NCI-H146 treated with DMSO at 0.1 percent for 48 hours (cell line): ENCODE data around the gene ULK4.

Source experiments
- DNase-seq: peaks from one replicate; lab custom pipeline; 2025; ENCODE audit not compliant: unreplicated experiment; lab: John Stamatoyannopoulos, UW

The ULK4 gene

GRCh38 chr3:41202834-41203345 lies 759.0 kb downstream of the ULK4 start:
- no peak for DNase-seq

DNA sequence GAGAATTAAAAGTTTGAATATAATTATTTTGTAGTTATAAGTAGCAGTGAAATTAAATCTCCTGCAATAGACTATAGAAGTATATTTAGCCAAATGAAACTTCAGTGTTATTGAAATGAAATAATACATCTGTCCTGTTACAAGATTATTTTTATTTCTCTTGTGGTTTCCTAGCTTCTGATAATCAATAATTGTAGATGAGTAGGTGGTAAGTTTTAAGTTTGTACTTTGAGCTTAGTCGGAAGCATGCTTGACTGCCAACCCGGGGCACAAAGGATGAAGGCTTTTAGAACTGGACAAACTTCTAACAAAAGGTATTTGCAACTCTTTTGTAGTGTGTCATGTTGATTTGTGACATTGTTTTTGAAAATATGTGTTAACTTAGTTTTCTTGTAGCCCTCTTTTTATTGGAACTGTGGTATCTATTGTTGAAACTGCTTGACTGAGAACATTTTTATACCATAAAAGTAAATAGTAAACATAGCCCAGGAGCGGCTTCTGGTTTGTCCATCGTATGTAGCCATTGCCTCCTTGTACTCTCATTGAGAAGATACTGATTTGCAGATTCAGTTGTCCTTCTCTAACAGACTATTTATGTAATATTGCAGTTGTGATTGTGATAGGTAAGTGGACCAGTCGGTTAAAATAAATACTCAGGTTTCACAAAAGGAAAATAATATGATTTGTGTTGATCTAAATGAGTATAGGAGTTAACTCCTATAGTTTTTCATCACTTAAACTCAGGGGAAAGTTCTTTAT lies 759.6 kb downstream of the ULK4 start:
- DNase-seq = no peak

DNA sequence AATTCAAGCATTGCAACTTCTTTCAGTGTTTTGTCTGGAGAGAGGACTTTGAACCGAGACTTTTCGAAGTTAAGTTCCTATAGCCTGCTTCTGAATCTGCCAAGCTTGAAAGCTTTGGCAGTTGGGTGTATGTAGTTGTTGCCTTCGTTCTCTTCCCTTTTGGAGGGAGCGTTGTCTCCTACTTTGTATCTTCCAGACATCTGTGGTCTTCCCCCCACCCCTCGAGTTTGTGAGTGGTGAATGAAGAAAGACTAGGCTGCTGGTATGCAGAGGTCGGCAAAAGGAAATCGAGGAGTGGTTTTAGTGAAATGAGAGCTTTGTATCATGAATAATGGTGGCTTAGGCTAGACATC lies 761.3 kb downstream of the ULK4 start:
- DNase-seq = no peak

DNA sequence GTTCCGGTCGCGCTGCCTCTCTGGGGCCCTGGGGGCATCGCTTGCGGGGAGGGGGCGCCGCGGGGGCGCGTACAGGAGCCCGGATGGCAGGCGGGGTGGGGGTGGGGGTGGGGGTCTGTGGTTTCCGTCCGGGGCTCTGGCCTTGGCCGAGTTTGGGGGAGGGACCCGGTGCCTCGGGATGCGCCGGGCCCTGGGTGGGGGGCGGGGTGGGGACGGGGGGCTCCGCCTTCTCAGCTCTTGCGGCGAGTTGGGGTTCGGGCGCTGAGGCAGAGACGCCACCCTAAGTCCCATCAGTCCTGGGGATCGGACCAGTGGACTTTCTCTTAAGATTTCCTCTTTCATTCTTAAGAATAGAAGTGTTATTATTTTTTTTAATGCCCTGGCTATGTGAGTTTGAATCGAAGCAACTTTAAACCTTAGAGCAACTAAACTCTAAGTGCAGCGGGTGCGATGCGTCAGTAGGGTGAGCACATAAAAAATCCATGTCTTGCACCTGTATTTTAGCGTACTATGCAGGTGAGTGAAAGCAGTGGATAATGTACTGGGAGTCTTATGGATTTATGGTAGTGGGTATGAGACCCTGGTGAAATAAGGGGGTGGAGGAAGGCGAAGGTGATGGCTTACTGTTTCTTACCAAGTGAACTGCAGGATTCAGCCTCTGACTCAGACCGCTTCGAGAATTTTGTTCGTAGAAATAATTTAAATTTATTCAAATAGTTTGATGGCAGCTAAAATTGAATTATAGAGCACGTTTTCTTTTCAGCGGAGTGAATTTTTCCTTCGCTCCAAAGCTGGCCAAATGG lies 761.8 kb downstream of the ULK4 start:
- peak; percentile 15 for DNase-seq

- peak; percentile 34 for DNase-seq
Measured at GRCh38 chr3:41198950-41199865, 762.7 kb downstream of the ULK4 start, which contains the start of gene CTNNB1. Gene CTNNB1 (plus strand): TSS chr3:41199505. CDS start chr3:41224069, 24,564 bp downstream.

DNA sequence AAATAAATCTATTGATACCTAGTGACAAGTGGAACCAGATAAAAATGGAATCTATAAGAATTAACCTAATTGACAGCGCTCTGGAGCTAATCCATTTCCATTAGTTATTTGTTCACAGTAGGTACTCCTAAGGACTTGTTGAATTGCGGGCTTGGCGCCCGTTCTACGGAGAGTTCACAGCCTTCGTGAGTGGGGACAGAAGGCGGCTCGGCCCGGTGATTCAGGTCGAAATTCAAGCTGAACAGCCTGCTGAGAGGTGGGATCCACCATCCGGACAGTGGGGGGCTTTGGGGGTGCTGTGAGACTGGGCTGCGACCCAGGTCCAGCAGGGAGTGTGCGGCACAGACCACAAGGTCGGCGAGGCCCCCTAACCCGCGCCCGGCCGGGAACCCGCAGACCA lies 763.4 kb downstream of the ULK4 start:
- peak; percentile 11 for DNase-seq

GRCh38 chr3:41198046-41198445 lies 763.9 kb downstream of the ULK4 start:
- DNase-seq = no peak
